OCI-LY3 (cell line): ENCODE data around the gene TBXAS1.

Experiments used
- EZH2phosphoT487 ChIP-seq: fragments of 200-600 bp; shearing (Covaris generic); IDR thresholded peaks from 2 replicates; pipeline ENCODE4 v1.6.1; 2018; ENCODE audit warnings: antibody characterized with exemption, mixed run types, low read depth
- TF ChIP-seq, protein P1 (sequence below): fragments of 200-600, 300-600 bp; sonication (generic); IDR thresholded peaks from 2 replicates; pipeline ENCODE4 v1.5.1; 2014; ENCODE audit warnings: antibody characterized with exemption, low read length, low read depth

DNA sequence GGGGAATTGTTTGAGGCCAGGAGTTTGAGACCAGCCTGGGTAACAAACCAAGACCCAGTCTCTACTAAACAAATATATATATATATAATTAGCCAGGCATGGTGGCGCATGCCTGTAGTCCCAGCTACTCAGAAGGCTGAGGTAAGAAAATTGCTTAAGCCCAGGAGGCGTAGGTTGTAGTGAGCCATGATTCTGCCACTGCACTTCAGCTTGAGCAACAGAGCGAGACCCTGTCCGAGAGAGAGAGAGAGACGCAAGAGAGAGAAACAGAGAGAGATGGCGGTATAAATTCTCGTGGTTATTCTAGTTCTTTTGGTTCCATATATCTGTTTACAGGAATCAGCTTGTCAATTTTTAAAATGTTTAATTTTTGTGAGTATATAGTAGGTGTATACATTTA, 94.0 kb downstream of the TBXAS1 start:
- TF ChIP-seq, protein P1, sequence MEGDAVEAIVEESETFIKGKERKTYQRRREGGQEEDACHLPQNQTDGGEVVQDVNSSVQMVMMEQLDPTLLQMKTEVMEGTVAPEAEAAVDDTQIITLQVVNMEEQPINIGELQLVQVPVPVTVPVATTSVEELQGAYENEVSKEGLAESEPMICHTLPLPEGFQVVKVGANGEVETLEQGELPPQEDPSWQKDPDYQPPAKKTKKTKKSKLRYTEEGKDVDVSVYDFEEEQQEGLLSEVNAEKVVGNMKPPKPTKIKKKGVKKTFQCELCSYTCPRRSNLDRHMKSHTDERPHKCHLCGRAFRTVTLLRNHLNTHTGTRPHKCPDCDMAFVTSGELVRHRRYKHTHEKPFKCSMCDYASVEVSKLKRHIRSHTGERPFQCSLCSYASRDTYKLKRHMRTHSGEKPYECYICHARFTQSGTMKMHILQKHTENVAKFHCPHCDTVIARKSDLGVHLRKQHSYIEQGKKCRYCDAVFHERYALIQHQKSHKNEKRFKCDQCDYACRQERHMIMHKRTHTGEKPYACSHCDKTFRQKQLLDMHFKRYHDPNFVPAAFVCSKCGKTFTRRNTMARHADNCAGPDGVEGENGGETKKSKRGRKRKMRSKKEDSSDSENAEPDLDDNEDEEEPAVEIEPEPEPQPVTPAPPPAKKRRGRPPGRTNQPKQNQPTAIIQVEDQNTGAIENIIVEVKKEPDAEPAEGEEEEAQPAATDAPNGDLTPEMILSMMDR = no peak
- TF ChIP-seq EZH2phosphoT487 = no peak
